Spleen (tissue), 11 donors: ENCODE results near the gene CDK11A. TPM values are rescaled to one million over a fixed set of nuclear protein-coding genes. Genes with fewer than 3 reads are reported as not detected.
A peak's percentile ranks its signal among the peaks of the same experiment; 100 is the strongest.

Source experiments
- DNase-seq: peaks from one replicate; pipeline ENCODE4 v3.0.0-alpha.2; 2020
- H3K27ac ChIP-seq, 8 donors: fragments of 200-600 bp; sonication (generic) in 7 of 8; 1 replicate in 4 of 8; 2 replicates in 4 of 8; pipeline versions ENCODE4 v1.5.0 to v1.8.0; 2016 to 2021; ENCODE audit warnings: inconsistent platforms in 4 of 8, mild to moderate bottlenecking in 4 of 8, moderate library complexity in 1 of 8
- H3K27me3 ChIP-seq, 7 donors: fragments of 200-600 bp; sonication (generic) in 6 of 7; replicated peaks in 1 of 7; 1 replicate in 4 of 7; 2 replicates in 3 of 7; pipeline versions ENCODE4 v1.5.0 to v1.8.0; 2016 to 2021; ENCODE audit warnings: inconsistent platforms in 3 of 7, mild to moderate bottlenecking in 1 of 7
- H3K36me3 ChIP-seq, 6 donors: fragments of 200-600 bp; sonication (generic) in 5 of 6; 1 replicate in 4 of 6; 2 replicates in 2 of 6; pipeline versions ENCODE4 v1.5.0 to v1.8.0; 2016 to 2021; ENCODE audit warnings: inconsistent platforms in 2 of 6
- H3K4me1 ChIP-seq, 6 donors: fragments of 200-600 bp; sonication (generic) in 5 of 6; 1 replicate in 3 of 6; 2 replicates in 3 of 6; pipeline versions ENCODE4 v1.5.0 to v1.8.0; 2016 to 2021; ENCODE audit warnings: inconsistent platforms in 3 of 6
- H3K4me3 ChIP-seq, 8 donors: fragments of 200-600 bp; sonication (generic) in 7 of 8; 1 replicate in 4 of 8; 2 replicates in 4 of 8; pipeline versions ENCODE4 v1.5.0 to v1.8.0; 2016 to 2021; ENCODE audit warnings: inconsistent platforms in 4 of 8, mild to moderate bottlenecking in 4 of 8, moderate library complexity in 2 of 8
- H3K9me3 ChIP-seq, 8 donors: fragments of 200-600 bp; sonication (generic) in 7 of 8; 1 replicate in 4 of 8; 2 replicates in 4 of 8; pipeline versions ENCODE4 v1.5.0 to v1.8.0; 2016 to 2021; ENCODE audit warnings: inconsistent platforms in 4 of 8
- POLR2A ChIP-seq, 3 donors: fragments of 450-650 bp; IDR thresholded peaks; one replicate each; pipeline ENCODE4 v1.5.1; 2017; ENCODE audit warnings: antibody characterized with exemption in 3 of 3, mild to moderate bottlenecking in 1 of 3
- POLR2AphosphoS5 ChIP-seq, 3 donors: sonication (generic); formaldehyde crosslinking; IDR thresholded peaks; one replicate each; pipeline ENCODE4 v1.5.1; 2017; ENCODE audit warnings: antibody characterized with exemption in 3 of 3
- WGBS, 5 donors: extraction: QIAGEN DNeasy Blood & Tissue Kit in 3 of 5; methylation state at CpG; one replicate each; pipeline versions ENCODE4 v1.1.5 to v1.1.7; 2013 to 2018; 5-methylcytosine and 5-hydroxymethylcytosine counted together
- intact Hi-C: fragments of 100-400 bp; cut with DNase I; formaldehyde crosslinking; loops from one replicate; pipeline ENCODE4 v1.15.0; 2023; ENCODE audit warnings: low total_unique reads
- polyA plus RNA-seq, 3 donors: library from polyadenylated mRNA; stranded (reverse); fragments of 200-250 nt; gene quantifications; one replicate each; pipeline ENCODE4 v1.2.1, GENCODE V29; 2013
- total RNA-seq, 7 donors: library from RNA; depleted of rRNA in 3 of 7; stranded (reverse); fragments of >200 nt in 3 of 7; fragmentation: NEBNext Ultra II Directional in 4 of 7; extraction: Animal tissue kit (Norgen Biotek cat#: 25700) in 4 of 7; gene quantifications; one replicate each; pipeline versions ENCODE4 v1.1.0 to v1.2.1, GENCODE V29; 2016 to 2021
- TF ChIP-seq, protein P1 (sequence below), 11 experiments: fragments of 200-600 bp in 7 of 11; fragments of 450-650 bp in 4 of 11; sonication (generic) in 4 of 11; IDR thresholded peaks in 8 of 11; conservative IDR thresholded peaks in 3 of 11; 1 replicate in 7 of 11; 2 replicates in 4 of 11; pipeline versions ENCODE4 v1.4.0 to v1.8.0; 2016 to 2021; ENCODE audit warnings: antibody characterized with exemption in 11 of 11, inconsistent platforms in 4 of 11, mild to moderate bottlenecking in 1 of 11
- donor health status: healthy with polysubstance abuse.
- donor health status: DM: no; HTN: no; CAD: no; lungs with moderate emphysema.
- donor health status: DM: no; HTN: no; CAD: no.
- donor health status: Bipolar disorder and iron deficiency.
- donor health status: healthy.
- donor health status: DM: no; HTN: no; CAD: no.
- donor health status: DM: yes; HTN: yes; CAD: no.

Gene CDK11A
- total and polyA plus RNA-seq, 10 donors = 29.3 to 123 (median 75.5) TPM

- Histone ChIP-seq H3K36me3 (peaks cover 0 to 92% (median 61%) of the 10 kb centered on the region in 6 donors), H3K9me3 (no peaks in the 10 kb centered on the region), H3K4me3 (no peak overlapping the region), H3K27ac (peak overlapping the region in 1 of 8 donors; percentile 17), H3K4me1 (peaks cover 0 to 12% (median 0%) of the 10 kb centered on the region in 6 donors), H3K27me3 (no peaks in the 10 kb centered on the region)
- DNase-seq = peak; percentile 69
- WGBS, 5 donors = 87 to 92% (median 91%) methylated on average over 38 to 43 of the region's 43 CpGs
- intact Hi-C loops = loop anchor here (10.0 kb wide), 1 partner anchor 55 kb away; the partner anchor contains the start of gene CDK11A
- TF ChIP-seq, protein P1, sequence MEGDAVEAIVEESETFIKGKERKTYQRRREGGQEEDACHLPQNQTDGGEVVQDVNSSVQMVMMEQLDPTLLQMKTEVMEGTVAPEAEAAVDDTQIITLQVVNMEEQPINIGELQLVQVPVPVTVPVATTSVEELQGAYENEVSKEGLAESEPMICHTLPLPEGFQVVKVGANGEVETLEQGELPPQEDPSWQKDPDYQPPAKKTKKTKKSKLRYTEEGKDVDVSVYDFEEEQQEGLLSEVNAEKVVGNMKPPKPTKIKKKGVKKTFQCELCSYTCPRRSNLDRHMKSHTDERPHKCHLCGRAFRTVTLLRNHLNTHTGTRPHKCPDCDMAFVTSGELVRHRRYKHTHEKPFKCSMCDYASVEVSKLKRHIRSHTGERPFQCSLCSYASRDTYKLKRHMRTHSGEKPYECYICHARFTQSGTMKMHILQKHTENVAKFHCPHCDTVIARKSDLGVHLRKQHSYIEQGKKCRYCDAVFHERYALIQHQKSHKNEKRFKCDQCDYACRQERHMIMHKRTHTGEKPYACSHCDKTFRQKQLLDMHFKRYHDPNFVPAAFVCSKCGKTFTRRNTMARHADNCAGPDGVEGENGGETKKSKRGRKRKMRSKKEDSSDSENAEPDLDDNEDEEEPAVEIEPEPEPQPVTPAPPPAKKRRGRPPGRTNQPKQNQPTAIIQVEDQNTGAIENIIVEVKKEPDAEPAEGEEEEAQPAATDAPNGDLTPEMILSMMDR (IDR thresholded peaks at IDR 0.05 in 8 of 11, conservative IDR thresholded peaks at IDR 0.05 in 3 of 11) = no peak
- peak in 1 of 3 donors; percentile 40 for TF ChIP-seq POLR2AphosphoS5 (IDR thresholded peaks at IDR 0.05)
These were observed 54.4 kb downstream of the CDK11A start for GRCh38 chr1:1669468-1670440.

GRCh38 chr1:1666526-1666925 lies 57.6 kb downstream of the CDK11A start:
- intact Hi-C loops = loop anchor here (10.0 kb wide), 1 partner anchor 58 kb away; the partner anchor contains the start of gene CDK11A
- no peaks in the 10 kb centered on the region for H3K9me3 ChIP-seq
- peaks cover 0 to 75% (median 52%) of the 10 kb centered on the region in 6 donors for H3K36me3 ChIP-seq
- no peak overlapping the region for H3K4me3 ChIP-seq
- DNase-seq = peak; percentile 58
- WGBS, 5 donors = 91 to 100% (median 98%) methylated on average over 7 to 15 of the region's 15 CpGs
- H3K27me3 ChIP-seq = no peaks in the 10 kb centered on the region
- no peak overlapping the region for H3K27ac ChIP-seq
- H3K4me1 ChIP-seq = peaks cover 0 to 10% (median 0%) of the 10 kb centered on the region in 6 donors
- no peak for TF ChIP-seq POLR2AphosphoS5 (IDR thresholded peaks at IDR 0.05)
- TF ChIP-seq, protein P1 (IDR thresholded peaks at IDR 0.05 in 8 of 11, conservative IDR thresholded peaks at IDR 0.05 in 3 of 11) = no peak
- TF ChIP-seq POLR2A (IDR thresholded peaks at IDR 0.05) = no peak

GRCh38 chr1:1665815-1666251 lies 58.3 kb downstream of the CDK11A start:
- Histone ChIP-seq H3K27ac (no peak overlapping the region), H3K9me3 (no peaks in the 10 kb centered on the region), H3K27me3 (no peaks in the 10 kb centered on the region), H3K4me1 (peaks cover 0 to 10% (median 0%) of the 10 kb centered on the region in 6 donors), H3K36me3 (peaks cover 0 to 68% (median 45%) of the 10 kb centered on the region in 6 donors), H3K4me3 (no peak overlapping the region)
- DNase-seq = peak; percentile 76
- WGBS, 5 donors = 84 to 90% (median 87%) methylated on average over 17 to 25 of the region's 25 CpGs
- intact Hi-C loops = loop anchor here (10.0 kb wide), 1 partner anchor 59 kb away; the partner anchor contains the start of gene CDK11A
- TF ChIP-seq, protein P1 (IDR thresholded peaks at IDR 0.05 in 8 of 11, conservative IDR thresholded peaks at IDR 0.05 in 3 of 11) = peak in 8 of 11 experiments; percentile 12 to 59 (median 48)
- TF ChIP-seq POLR2A (IDR thresholded peaks at IDR 0.05) (no peak), POLR2AphosphoS5 (IDR thresholded peaks at IDR 0.05) (peak in 2 of 3 donors; percentile 29 to 60)
